ENCODE data around the gene C9. TPM values are rescaled to one million over a fixed set of nuclear protein-coding genes. Genes with fewer than 3 reads are reported as not detected.

Gene C9
- total and polyA plus RNA-seq, 2 of the 4 experiments (the other 2 are of a cell fraction): not detected

GRCh38 chr5:39274398-39275085, 89.8 kb downstream of the C9 start (continued):
- no peak for TF ChIP-seq RAD21 (IDR thresholded peaks at IDR 0.05; ENCODE audit: low read length)

GRCh38 chr5:39273314-39273954, 90.9 kb downstream of the C9 start:
- ChIA-PET POLR2A (ENCODE audit: unreplicated experiment) (no interaction called here), CTCF (interaction anchor here (1.4 to 2.2 kb wide), 2 partner anchors 10 to 56 kb away, joined by 4 to 5 read pairs; no protein-coding TSS in a partner anchor)
- Histone ChIP-seq H3K18ac (ENCODE audit: low read depth, low read length) (no peak overlapping the region), H3K56ac (ENCODE audit: extremely low read depth, insufficient read depth, low read length) (no peak overlapping the region), H4K5ac (ENCODE audit: low read depth, low read length) (no peak overlapping the region), H3K27ac (ENCODE audit: insufficient read depth, low read length) (no peak overlapping the region), H4K20me1 (ENCODE audit: insufficient read depth, low read length) (no peaks in the 10 kb centered on the region), H3K36me3 (ENCODE audit: control insufficient read depth, insufficient read depth, low read length) (no peaks in the 10 kb centered on the region), H2AFZ (replicated peaks; ENCODE audit: low read length, poor library complexity) (no peak overlapping the region), H3K9ac (ENCODE audit: low read depth, low read length) (no peak overlapping the region), H3K4me1 (ENCODE audit: control insufficient read depth, insufficient read depth, low read length) (no peaks in the 10 kb centered on the region), H2BK5ac (ENCODE audit: low read depth, low read length, poor library complexity, severe bottlenecking) (no peak overlapping the region), H2BK20ac (ENCODE audit: low read depth, low read length) (no peak overlapping the region), H3K79me1 (ENCODE audit: low read depth in 1 of 2, low read length in 2 of 2) (no peaks in the 10 kb centered on the region), H3K14ac (replicated peaks; ENCODE audit: low read depth, low read length) (no peak overlapping the region), H2AK5ac (ENCODE audit: low read depth, low read length) (no peak overlapping the region), H4K8ac (ENCODE audit: low read depth in 2 of 2, low read length in 2 of 2) (no peak overlapping the region), H4K91ac (ENCODE audit: insufficient read depth, low read depth, low read length) (no peak overlapping the region), H3K4ac (ENCODE audit: low read depth, low read length) (no peak overlapping the region), H3K23ac (ENCODE audit: low read depth, low read length) (no peak overlapping the region), H3K4me2 (ENCODE audit: low read depth, low read length) (no peak overlapping the region), H2AK9ac (replicated peaks; ENCODE audit: low read depth, low read length, poor library complexity) (no peak overlapping the region), H3K9me3 (ENCODE audit: control insufficient read depth, insufficient read depth, low read length) (no peaks in the 10 kb centered on the region), H3K27me3 (ENCODE audit: control insufficient read depth, insufficient read depth, low read length) (peaks cover 2% of the 10 kb centered on the region; the same call in 1 of the 2 replicates), H2BK15ac (ENCODE audit: low read depth, low read length) (no peak overlapping the region), H3K4me3 (ENCODE audit: insufficient read depth, low read depth, low read length) (no peak overlapping the region), H2BK120ac (ENCODE audit: low read depth, low read length) (no peak overlapping the region), H3K9me1 (ENCODE audit: insufficient read depth, low read length) (no peaks in the 10 kb centered on the region)
- DNase-seq (no peak), ATAC-seq (ENCODE audit: low read depth) (no peak)
- no CpG with 5 or more reads among the region's 2 CpGs for whole genome bisulfite sequencing, 2 experiments (ENCODE audit: extremely low coverage in 2 of 2, insufficient read length in 1 of 2)
- in situ Hi-C loops (cut with MboI; ENCODE audit: low sequenced_read_pairs) (no loop called here), dilution Hi-C loops (cut with HindIII; ENCODE audit: low sequenced_read_pairs, unreplicated experiment) (no loop called here), intact Hi-C loops (cut with micrococcal nuclease) (no loop called here)
- no TSS peak for BruUV-seq (replicated peaks)
- TF ChIP-seq NFE2L2 (IDR thresholded peaks at IDR 0.05; ENCODE audit: low read depth, low read length): no peak
- TF ChIP-seq MAFK (IDR thresholded peaks at IDR 0.05; ENCODE audit: low read depth, low read length): no peak
- TF ChIP-seq ELK1 (IDR thresholded peaks at IDR 0.05; ENCODE audit: borderline replicate concordance, low read depth, low read length): no peak
- no peak for TF ChIP-seq CHD1 (IDR thresholded peaks at IDR 0.05; ENCODE audit: low read depth, low read length)
- no peak for TF ChIP-seq SMC3 (IDR thresholded peaks at IDR 0.05; ENCODE audit: low read depth, low read length)
- no peak for TF ChIP-seq MXI1 (IDR thresholded peaks at IDR 0.05; ENCODE audit: borderline replicate concordance, low read depth, low read length)
- TF ChIP-seq POLR2A (IDR thresholded peaks at IDR 0.05; ENCODE audit: low read depth, low read length): no peak
- no peak for TF ChIP-seq RCOR1 (IDR thresholded peaks at IDR 0.05; ENCODE audit: insufficient replicate concordance, low read length)
- TF ChIP-seq CEBPB (IDR thresholded peaks at IDR 0.05; ENCODE audit: low read depth, low read length): no peak
- TF ChIP-seq MAZ (IDR thresholded peaks at IDR 0.05; ENCODE audit: borderline replicate concordance, low read depth, low read length): no peak
- no peak for TF ChIP-seq RFX5 (IDR thresholded peaks at IDR 0.05; ENCODE audit: low read depth, low read length)
- TF ChIP-seq BHLHE40 (IDR thresholded peaks at IDR 0.05; ENCODE audit: low read depth, low read length): no peak
- TF ChIP-seq CTCF (conservative IDR thresholded peaks at IDR 0.05; ENCODE audit: low read depth, low read length): no peak
- TF ChIP-seq FOS (IDR thresholded peaks at IDR 0.05; ENCODE audit: low read depth, low read length): no peak
